ENCODE data around the gene BFSP2. TPM values are rescaled to one million over a fixed set of nuclear protein-coding genes. Genes with fewer than 3 reads are reported as not detected.

BFSP2 gene
- total and polyA plus RNA-seq, 7 donors = 2.5 TPM; not detected in 6

GRCh38 chr3:133460809-133461208 is 61.0 kb downstream of the BFSP2 start:
- no peaks in the 10 kb centered on the region for H3K27me3 ChIP-seq
- H3K4me3 ChIP-seq = no peak overlapping the region
- H3K27ac ChIP-seq = no peak overlapping the region
- no peaks in the 10 kb centered on the region for H3K36me3 ChIP-seq
- H3K9me3 ChIP-seq = no peaks in the 10 kb centered on the region
- TF ChIP-seq EP300 (IDR thresholded peaks at IDR 0.05) (no peak), POLR2A (IDR thresholded peaks at IDR 0.05) (no peak), POLR2AphosphoS5 (IDR thresholded peaks at IDR 0.05) (no peak), CTCF (IDR thresholded peaks at IDR 0.05) (no peak)
- H3K4me1 ChIP-seq = peaks cover 0 to 13% (median 9%) of the 10 kb centered on the region in 4 donors
- intact Hi-C loops (cut with DNase I) = no loop called here
- WGBS, 2 donors = 43 to 60% methylated on average over 3 of the region's 3 CpGs
- DNase-seq = no peak

- H3K27me3 ChIP-seq = no peaks in the 10 kb centered on the region
- 16 to 56% methylated on average over 4 of the region's 4 CpGs for WGBS, 2 donors
- intact Hi-C loops (cut with DNase I) = no loop called here
These were observed 61.4 kb downstream of the BFSP2 start for GRCh38 chr3:133461291-133461690.

GRCh38 chr3:133463347-133463860 is 63.5 kb downstream of the BFSP2 start:
- no peak for TF ChIP-seq CTCF (IDR thresholded peaks at IDR 0.05)
- TF ChIP-seq EP300 (IDR thresholded peaks at IDR 0.05) = no peak
- no peak for TF ChIP-seq POLR2A (IDR thresholded peaks at IDR 0.05)
- no peak for TF ChIP-seq POLR2AphosphoS5 (IDR thresholded peaks at IDR 0.05)
- H3K9me3 ChIP-seq = no peaks in the 10 kb centered on the region
- peaks cover 0 to 13% (median 9%) of the 10 kb centered on the region in 4 donors for H3K4me1 ChIP-seq
- no peak overlapping the region for H3K4me3 ChIP-seq
- no peaks in the 10 kb centered on the region for H3K36me3 ChIP-seq
- H3K27me3 ChIP-seq = no peaks in the 10 kb centered on the region
- 32 to 69% methylated on average over 8 of the region's 8 CpGs for WGBS, 2 donors
- no peak overlapping the region for H3K27ac ChIP-seq
- intact Hi-C loops (cut with DNase I) = no loop called here
- DNase-seq = no peak

More at GRCh38 chr3:133461291-133461690, 61.4 kb downstream of the BFSP2 start:
- DNase-seq = no peak
- Histone ChIP-seq H3K4me3 (no peak overlapping the region), H3K9me3 (no peaks in the 10 kb centered on the region), H3K36me3 (no peaks in the 10 kb centered on the region), H3K27ac (no peak overlapping the region), H3K4me1 (peaks cover 0 to 13% (median 9%) of the 10 kb centered on the region in 4 donors)
- TF ChIP-seq CTCF (IDR thresholded peaks at IDR 0.05) (no peak), EP300 (IDR thresholded peaks at IDR 0.05) (no peak), POLR2AphosphoS5 (IDR thresholded peaks at IDR 0.05) (no peak), POLR2A (IDR thresholded peaks at IDR 0.05) (no peak)

- Histone ChIP-seq H3K9me3 (no peaks in the 10 kb centered on the region), H3K36me3 (no peaks in the 10 kb centered on the region), H3K4me1 (peaks cover 0 to 6% (median 2%) of the 10 kb centered on the region in 4 donors), H3K27ac (no peak overlapping the region), H3K27me3 (no peaks in the 10 kb centered on the region), H3K4me3 (no peak overlapping the region)
- intact Hi-C loops (cut with DNase I) = no loop called here
- WGBS, 2 donors = 87 to 92% methylated on average over 1 of the region's 1 CpG
- no peak for TF ChIP-seq CTCF (IDR thresholded peaks at IDR 0.05)
- no peak for DNase-seq
These were observed 64.7 kb downstream of the BFSP2 start for GRCh38 chr3:133464573-133464972.
